Calu3 (cell line): ENCODE data around the gene AVPR2. TPM values are rescaled to one million over a fixed set of nuclear protein-coding genes. Genes with fewer than 3 reads are reported as not detected.
A peak's percentile ranks its signal among the peaks of the same experiment; 100 is the strongest.

Experiments
- BruUV-seq: library from RNA; stranded (reverse); fragments of 400-500 nt; replicated peaks from 2 replicates; lab custom pipeline; 2021; lab: Mats Ljungman, UMichigan
- CTCF ChIA-PET: fragments of 300-600 bp; sonication (Branson Sonifier 250); formaldehyde crosslinking; loops from one replicate; lab custom pipeline; 2022; ENCODE audit warnings: antibody characterized with exemption; lab: Charles Lee
- DNase-seq: peaks from one replicate; pipeline ENCODE4 v3.0.0; 2022
- H3K27ac Mint-ChIP-seq: one replicate; pipeline ENCODE4 v1.8.0; 2022; ENCODE audit warnings: mixed read lengths; ENCODE audit not compliant: unreplicated experiment
- H3K27me3 Mint-ChIP-seq: one replicate; pipeline ENCODE4 v1.8.0; 2022; ENCODE audit warnings: mixed read lengths; ENCODE audit not compliant: unreplicated experiment
- H3K36me3 Mint-ChIP-seq: one replicate; pipeline ENCODE4 v1.8.0; 2022; ENCODE audit warnings: mild to moderate bottlenecking, moderate library complexity, mixed read lengths; ENCODE audit not compliant: insufficient read depth, unreplicated experiment
- H3K4me1 Mint-ChIP-seq: one replicate; pipeline ENCODE4 v1.8.0; 2022; ENCODE audit warnings: mild to moderate bottlenecking, low read depth, mixed read lengths; ENCODE audit not compliant: unreplicated experiment
- H3K4me3 Mint-ChIP-seq: one replicate; pipeline ENCODE4 v1.8.0; 2022; ENCODE audit warnings: mild to moderate bottlenecking, low read depth, moderate library complexity, mixed read lengths; ENCODE audit not compliant: unreplicated experiment
- H3K9me3 Mint-ChIP-seq: one replicate; pipeline ENCODE4 v1.8.0; 2022; ENCODE audit warnings: low read depth, mixed read lengths; ENCODE audit not compliant: unreplicated experiment
- intact Hi-C: fragments of 100-400 bp; cut with micrococcal nuclease; formaldehyde crosslinking; loops from one replicate; pipeline ENCODE4 v1.10.0; 2022; ENCODE audit not compliant: unreplicated experiment
- total RNA-seq: library from RNA; stranded (reverse); gene quantifications from 2 replicates; pipeline ENCODE4 v1.2.3, GENCODE V29; 2022
- TF ChIP-seq, protein P1 (sequence below): fragments of 200-600 bp; IDR thresholded peaks from one replicate; pipeline ENCODE4 v1.8.0; 2022; ENCODE audit warnings: antibody characterized with exemption; ENCODE audit not compliant: unreplicated experiment

Gene AVPR2
- total RNA-seq, 1 experiment from 2014 or later: not detected

DNA sequence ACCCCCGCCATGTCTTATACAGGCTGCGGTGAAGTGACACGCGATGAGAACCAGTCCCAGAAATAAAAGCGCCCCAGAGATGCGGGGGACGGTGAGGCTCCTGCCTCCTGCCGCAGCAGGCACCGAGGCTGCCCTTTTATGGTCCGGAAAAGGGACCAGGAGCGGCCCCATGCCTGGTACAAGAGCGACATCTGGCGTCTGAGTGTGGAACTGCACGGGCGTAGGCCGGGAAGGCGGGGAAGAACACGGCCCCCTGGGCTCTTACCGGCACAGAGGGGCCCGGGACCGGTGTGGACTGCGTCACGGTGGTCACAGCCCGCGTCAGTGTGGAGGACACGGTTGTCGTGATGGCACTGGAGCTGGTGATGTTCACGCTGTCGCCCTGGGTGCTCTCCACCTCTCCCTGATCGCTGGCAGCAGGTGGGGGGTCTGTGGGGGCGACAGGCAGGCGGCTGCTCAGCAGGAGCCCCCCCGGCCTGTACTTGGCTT lies 48.9 kb downstream of the AVPR2 start:
- CTCF ChIA-PET: no interaction called here
- H3K9me3 Mint-ChIP-seq: no peaks in the 10 kb centered on the region
- peak; percentile 73 for DNase-seq
- intact Hi-C loops: no loop called here
- H3K4me1 Mint-ChIP-seq: no peaks in the 10 kb centered on the region
- H3K27me3 Mint-ChIP-seq: no peaks in the 10 kb centered on the region
- peak overlapping the region; percentile 47 for H3K27ac Mint-ChIP-seq
- H3K4me3 Mint-ChIP-seq: no peak overlapping the region
- TF ChIP-seq, protein P1, sequence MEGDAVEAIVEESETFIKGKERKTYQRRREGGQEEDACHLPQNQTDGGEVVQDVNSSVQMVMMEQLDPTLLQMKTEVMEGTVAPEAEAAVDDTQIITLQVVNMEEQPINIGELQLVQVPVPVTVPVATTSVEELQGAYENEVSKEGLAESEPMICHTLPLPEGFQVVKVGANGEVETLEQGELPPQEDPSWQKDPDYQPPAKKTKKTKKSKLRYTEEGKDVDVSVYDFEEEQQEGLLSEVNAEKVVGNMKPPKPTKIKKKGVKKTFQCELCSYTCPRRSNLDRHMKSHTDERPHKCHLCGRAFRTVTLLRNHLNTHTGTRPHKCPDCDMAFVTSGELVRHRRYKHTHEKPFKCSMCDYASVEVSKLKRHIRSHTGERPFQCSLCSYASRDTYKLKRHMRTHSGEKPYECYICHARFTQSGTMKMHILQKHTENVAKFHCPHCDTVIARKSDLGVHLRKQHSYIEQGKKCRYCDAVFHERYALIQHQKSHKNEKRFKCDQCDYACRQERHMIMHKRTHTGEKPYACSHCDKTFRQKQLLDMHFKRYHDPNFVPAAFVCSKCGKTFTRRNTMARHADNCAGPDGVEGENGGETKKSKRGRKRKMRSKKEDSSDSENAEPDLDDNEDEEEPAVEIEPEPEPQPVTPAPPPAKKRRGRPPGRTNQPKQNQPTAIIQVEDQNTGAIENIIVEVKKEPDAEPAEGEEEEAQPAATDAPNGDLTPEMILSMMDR: peak; percentile 97
- BruUV-seq: no TSS peak
- peaks cover 51% of the 10 kb centered on the region for H3K36me3 Mint-ChIP-seq

GRCh38 chrX:153953892-153954557 lies 49.6 kb downstream of the AVPR2 start:
- H3K27me3 Mint-ChIP-seq: no peaks in the 10 kb centered on the region
- peaks cover 48% of the 10 kb centered on the region for H3K36me3 Mint-ChIP-seq
- no peaks in the 10 kb centered on the region for H3K9me3 Mint-ChIP-seq
- BruUV-seq: no TSS peak
- intact Hi-C loops: no loop called here
- no peaks in the 10 kb centered on the region for H3K4me1 Mint-ChIP-seq
- TF ChIP-seq, protein P1: no peak
- CTCF ChIA-PET: no interaction called here
- no peak overlapping the region for H3K4me3 Mint-ChIP-seq
- H3K27ac Mint-ChIP-seq: no peak overlapping the region
- no peak for DNase-seq

- DNase-seq: no peak
- TF ChIP-seq, protein P1: no peak
- Mint-ChIP-seq H3K4me1 (no peaks in the 10 kb centered on the region), H3K36me3 (peaks cover 51% of the 10 kb centered on the region), H3K9me3 (no peaks in the 10 kb centered on the region), H3K27me3 (no peaks in the 10 kb centered on the region), H3K4me3 (no peak overlapping the region), H3K27ac (no peak overlapping the region)
- intact Hi-C loops: no loop called here
- BruUV-seq: TSS peak; percentile 21
- CTCF ChIA-PET: no interaction called here
These were observed 50.2 kb downstream of the AVPR2 start for GRCh38 chrX:153954558-153955227.

GRCh38 chrX:153955228-153955732 lies 50.8 kb downstream of the AVPR2 start:
- BruUV-seq: no TSS peak
- TF ChIP-seq, protein P1: no peak
- H3K27me3 Mint-ChIP-seq: no peaks in the 10 kb centered on the region
- H3K27ac Mint-ChIP-seq: no peak overlapping the region
- H3K36me3 Mint-ChIP-seq: peaks cover 57% of the 10 kb centered on the region
- no peak for DNase-seq
- H3K9me3 Mint-ChIP-seq: no peaks in the 10 kb centered on the region
- H3K4me1 Mint-ChIP-seq: no peaks in the 10 kb centered on the region
- intact Hi-C loops: no loop called here
- H3K4me3 Mint-ChIP-seq: no peak overlapping the region
- CTCF ChIA-PET: no interaction called here
